HG03066 (cell line): ENCODE data around the gene IQSEC3.

Source experiments
- ATAC-seq: cut with Tn5 transposase; IDR thresholded peaks from one replicate; pipeline ENCODE4 v1.9.1; 2021; ENCODE audit warnings: low read depth; ENCODE audit not compliant: unreplicated experiment

Gene IQSEC3

DNA sequence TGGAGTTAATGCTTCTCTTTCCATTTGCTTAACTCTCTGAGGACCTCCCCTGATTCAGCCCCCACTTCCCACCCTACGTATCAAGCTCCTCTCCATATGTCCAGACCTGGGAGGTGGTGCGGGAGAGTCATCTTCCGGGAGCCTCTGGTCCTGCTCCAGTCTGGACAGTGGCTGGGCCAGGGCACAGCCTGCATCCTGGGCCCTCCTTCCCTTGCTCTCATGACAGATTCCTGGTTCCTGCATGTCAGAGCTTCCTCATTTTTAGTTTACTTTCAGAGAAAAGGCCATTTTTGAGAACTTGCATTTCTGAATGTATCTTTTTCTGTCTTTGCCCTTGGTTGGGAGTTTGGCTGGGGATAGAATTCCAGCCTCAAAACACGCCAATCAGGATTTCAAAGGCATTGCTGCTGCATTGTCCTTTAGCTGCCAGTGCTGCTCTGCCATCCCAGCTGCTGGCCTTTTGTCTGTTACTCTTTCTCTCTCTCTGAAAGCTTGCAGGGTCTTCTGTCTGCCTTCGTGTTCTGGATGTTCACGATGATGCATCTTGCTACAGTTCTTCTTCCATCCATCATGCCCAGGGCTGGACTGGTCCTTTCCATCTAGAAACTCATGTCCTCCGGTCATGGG, 92.7 kb downstream of the IQSEC3 start:
- no peak for ATAC-seq

DNA sequence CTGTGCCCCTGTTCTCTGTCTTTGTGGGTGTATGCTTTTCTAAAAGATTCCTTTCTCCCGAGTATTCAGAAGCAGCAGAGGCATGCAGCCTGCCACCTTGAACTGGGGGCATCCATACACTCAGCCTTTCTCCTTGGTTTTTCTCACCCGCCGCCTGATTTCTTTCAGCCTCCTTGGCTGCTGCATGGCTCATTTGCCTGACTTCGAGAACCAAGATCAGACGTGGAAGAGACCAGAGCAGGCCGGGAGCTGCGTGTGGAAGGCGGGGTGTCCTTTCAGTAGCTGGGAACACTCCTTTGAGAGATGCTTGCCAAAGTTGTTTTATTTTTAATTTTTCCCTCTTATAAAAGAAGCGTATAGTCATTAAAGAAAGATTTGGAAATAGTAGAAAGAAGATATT, 94.3 kb downstream of the IQSEC3 start:
- ATAC-seq: no peak

DNA sequence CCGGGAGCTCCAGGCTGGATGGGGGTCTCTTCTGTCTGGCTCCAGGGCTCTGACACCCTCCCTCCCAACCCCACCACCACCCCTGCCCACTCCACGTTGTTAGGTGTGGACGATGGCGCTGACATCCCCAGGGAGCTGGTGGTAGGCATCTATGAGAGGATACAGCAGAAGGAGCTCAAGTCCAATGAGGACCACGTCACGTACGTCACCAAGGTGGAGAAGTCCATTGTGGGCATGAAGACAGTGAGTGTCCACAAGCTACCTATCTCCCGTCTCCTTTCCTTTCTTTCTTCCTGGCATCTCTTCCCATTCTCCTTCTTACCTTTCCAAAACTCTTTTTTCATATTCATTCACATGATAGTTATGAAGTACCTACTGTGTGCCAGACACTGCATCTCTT, 95.3 kb downstream of the IQSEC3 start:
- ATAC-seq: no peak

DNA sequence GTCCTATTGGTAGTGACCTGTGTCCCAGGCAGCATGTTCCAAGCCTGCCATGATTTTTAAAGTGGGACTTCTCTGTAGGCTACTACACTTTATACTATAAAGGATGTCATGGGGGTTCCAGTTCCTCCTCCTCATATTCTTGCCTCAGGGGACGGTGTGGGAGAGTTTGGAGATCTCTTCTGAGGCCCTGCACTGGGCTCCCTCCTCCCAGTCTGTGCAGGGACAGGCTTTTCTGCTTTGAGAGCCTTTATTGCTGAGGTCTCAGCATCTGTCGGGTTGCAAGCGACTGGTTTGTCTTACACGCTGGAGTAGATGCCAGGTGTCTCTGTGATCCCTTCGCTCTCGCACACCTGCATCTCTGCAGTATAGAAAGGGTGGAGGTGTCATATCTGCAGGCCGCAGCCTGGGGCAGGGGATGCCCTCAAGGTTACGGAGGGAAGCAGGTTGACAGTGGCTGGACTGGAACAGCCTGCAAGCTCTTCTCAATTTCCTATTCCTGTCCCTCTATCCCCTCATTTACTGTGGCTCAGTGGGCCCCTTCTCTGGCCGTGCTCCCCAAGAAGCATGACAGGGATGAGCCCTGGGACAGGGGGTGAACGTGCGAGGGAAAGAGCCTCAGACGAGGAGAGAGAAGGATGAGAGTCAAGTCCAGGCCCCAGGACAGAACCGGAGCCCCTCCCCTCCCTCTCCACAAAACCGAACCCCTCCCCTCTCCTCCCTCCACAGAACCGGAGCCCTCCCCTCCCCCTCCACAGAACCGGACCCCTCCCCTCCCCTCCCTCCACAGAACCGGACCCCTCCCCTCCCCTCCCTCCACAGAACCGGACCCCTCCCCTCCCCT, 96.1 kb downstream of the IQSEC3 start:
- ATAC-seq: no peak

DNA sequence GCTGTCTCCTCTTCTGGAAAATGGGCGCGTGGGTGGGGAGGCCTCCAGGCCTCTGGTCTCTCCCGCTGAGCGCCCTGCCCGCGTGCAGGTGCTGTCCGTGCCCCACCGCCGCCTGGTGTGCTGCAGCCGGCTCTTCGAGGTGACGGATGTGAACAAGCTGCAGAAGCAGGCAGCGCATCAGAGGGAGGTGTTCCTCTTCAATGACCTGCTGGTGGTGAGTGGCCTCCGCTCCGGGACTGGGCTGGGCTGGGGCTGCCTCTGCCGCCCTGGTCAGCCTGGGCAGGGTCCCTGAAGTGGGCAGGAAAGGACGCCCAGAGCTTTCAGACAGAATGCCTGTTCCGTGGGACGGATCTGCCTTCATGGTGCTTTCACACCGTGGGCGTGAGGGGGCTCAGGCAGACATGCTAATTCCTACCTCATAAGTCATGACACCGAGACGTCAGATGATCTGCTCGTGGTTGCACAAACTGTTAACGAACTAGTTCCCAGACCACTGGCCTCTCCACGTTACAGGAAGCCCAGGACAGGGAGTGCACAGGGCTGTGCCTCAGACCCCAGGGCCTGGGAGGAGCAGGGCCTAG, 96.9 kb downstream of the IQSEC3 start:
- no peak for ATAC-seq

DNA sequence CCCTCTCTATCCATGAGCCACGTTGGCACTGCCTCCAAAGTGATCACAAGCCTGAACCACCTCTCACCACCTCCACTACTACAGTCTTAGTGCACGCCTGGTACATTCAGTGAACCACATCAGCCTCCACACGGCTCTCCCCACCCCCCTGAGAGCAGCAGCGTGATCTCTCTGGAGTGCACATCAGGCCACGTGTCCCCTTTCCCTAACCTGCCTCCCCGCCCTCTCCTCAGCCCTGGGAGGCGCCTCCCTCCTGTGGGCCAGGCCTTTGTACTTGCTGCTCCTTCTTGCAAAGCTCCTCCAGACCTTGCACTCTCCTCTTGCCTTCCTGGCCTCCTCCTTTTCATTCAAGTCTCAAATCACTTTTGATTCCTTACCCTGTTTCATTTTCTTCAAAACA, 97.6 kb downstream of the IQSEC3 start:
- no peak for ATAC-seq

DNA sequence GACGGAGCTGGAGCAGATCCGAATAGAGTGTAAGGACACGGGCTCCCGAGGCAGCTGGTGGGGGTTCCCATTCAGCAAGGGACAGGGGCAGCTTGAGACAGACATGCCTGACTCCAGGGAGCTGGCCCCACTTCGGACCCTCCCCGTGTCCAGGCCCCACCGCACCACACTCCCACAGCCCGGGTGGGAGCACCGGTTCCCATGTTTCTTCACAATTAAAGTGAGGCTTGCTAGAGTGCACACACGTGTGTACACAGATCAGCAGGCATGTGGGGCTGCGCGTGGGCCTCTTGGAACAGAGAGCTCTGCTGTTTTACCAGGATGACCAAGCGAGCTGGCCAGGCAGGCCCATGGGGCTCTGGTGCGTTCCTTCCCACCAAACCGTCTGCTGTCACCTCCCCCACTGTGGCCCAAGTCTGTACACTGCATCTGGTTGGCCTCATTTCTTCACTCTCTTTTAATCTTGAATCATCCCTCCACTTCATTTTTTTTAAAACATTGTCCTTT, 99.3 kb downstream of the IQSEC3 start:
- no peak for ATAC-seq

DNA sequence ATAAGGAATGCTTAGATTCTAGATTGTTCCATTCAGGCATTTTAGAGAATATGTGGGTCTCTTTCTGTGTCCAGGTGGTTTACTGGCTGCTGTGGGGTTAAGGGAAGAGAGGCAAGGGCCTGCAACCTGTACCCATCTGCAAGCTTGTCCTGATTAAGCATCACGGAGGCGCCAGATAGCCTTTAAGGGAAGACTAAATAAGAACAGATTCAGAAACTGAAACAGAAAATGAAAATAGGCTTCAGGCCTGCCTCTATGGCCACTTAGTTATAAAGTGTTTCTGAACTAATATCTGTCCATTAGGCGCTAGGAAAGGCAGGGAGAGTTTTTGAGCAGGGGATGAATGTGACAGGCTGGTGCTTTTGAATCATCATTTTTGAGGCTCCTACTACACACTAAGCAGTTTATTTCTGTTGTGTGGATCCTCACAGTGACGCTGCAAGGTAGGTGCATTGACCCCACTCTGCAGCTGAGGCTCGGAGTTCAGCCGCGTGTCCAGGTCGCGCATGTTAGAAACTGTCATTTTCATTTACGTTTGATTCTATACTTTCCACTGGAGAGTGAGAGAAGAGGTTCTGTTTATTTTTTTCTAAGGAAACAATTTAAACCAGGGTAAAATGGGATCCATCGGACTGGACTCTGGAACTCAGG, 100.0 kb downstream of the IQSEC3 start:
- ATAC-seq: no peak

DNA sequence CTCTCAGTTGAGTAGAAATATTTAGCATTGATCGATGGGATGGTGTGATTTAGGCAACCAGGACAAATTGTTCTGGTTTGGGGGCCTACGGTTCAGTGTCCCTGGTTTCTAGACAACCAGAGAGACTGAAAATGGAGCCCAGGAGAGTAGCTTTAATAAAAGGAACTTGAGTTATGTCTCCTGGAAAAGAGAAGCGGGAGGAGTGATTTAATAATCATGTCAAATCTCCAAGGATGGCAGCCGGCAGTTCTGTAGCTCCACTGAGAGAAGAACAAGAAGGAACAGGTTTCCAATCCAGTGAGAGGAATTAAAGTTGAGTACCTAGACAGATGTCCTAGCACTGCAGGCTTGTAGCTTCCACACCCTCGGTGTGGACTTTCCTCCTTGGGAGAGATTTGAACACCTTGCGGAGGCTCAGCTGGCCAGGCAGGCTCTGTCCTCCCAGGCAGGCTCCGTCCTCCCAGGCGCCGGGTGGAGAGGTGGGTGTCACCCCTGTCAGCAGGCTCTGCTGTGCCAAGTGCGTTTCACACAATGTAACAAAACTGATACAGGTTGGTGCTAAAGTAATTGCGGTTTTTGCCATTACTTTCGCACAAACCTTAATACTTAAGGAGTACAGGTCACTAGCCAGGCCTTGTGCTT, 101.5 kb downstream of the IQSEC3 start:
- no peak for ATAC-seq

DNA sequence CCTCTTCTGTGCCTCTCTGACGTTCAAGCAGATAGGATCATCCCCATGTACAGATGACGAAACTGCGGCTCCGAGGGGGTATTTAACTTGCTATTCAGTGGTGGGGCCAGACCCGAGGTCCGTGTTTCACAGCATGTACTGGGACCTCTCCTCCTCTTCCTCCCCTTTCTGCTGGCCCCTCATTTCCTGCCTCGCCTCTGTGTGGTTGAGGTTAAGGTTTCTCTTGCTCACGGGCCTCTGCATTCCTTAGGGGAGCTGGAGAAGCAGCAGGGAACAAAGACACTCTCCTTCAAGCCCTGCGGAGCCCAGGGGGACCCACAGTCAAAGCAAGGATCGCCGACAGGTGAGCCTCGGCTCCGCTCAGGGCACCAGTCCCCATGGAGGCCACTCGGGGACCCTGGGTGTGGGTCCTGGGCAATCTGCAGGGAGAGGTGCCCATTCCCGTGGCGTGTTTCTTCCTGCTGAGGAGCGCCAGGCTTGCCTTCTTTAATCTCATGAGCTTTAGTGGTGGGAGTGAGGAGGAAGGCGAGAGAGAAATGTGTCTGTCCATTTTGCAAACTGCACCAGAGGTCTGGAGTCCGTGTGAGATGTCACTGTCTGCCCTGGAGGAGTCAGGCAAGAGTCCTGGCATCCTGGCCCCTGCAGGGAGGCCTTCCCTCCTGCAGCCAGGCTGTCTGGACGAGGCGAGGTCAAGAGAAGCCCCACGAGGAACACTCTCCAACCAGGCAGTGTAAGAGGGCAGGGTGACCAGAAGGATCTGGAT, 102.4 kb downstream of the IQSEC3 start:
- ATAC-seq: no peak

DNA sequence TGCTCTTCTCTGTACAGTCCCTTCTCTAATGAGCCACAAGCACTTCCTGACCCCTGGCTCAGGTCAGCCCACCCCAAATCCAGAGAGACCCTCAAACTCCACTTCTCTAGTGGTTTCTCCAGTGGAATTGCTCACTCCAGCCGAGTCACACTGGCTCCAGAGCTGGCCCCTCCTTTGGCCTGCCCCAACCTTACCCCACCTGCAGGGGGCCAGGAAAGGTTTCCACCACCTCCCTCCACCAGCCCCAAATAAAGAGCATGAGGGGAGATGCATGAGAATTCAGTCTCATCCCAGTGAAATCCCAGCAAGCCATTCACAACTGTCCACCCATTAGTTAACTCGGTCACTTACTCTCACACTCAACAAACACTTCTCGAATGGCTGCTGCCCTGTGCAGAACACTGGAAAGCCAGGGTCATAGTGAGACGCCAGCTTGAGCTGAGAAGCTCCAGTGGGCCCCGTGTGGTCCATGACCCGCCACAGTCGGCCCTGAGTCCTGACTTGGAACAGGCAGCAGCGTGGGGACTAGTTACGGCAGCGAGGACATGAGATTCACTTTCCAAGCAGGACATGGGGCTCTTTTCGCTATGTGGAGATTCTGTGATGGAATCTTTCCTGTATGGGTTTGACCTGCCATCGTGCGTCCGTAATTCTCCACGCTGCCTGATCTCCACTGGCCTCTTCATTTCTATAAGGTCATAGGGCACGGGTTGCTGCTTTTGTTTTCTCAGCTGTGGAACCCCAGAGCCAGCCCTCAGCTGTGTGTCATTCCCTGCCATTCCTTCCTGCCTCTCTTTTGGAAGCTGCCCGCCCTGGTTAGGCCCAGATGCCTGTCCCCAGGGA, 103.2 kb downstream of the IQSEC3 start:
- ATAC-seq: no peak

DNA sequence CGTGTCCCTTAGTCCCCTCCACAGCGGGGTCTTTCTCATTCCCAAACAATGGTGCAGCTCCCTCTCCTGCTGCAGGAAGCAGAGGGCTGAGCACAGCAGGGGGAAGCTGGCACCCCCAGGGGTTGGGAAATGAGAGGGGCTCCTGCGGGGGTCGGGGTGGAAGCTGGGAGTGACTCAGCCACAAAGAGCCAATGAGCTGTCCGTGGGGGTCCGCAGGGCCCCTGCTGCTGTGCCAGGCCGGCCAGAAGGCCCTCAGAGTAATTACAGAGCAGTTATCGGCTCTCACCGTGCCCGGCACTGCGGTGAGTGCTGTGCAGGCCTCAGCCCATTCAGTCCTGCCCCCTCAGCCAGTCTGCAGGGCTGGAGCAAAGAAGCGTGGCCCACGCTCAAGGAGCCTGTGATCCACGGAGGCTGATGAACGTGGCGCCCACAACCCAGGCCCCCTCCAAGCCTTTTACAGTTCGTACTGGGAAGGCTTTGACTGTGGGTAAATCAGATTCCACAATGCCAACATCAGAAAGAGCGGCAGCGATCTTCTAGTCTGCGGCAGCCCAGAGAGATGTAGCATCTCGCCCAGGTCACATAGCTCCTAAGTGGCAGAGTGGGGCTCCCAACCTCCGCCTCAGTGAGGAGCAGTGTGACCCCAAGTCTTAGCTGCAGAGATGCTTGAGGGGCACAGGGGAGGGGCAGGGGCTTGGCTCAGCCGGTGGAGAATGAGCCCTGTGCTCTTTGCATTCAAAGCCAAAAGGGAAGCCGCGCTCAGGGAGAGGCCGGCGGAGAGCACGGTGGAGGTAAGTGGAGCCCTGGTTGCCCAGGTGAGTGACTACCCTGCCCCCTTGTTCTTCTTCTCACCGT, 104.0 kb downstream of the IQSEC3 start:
- ATAC-seq: no peak

DNA sequence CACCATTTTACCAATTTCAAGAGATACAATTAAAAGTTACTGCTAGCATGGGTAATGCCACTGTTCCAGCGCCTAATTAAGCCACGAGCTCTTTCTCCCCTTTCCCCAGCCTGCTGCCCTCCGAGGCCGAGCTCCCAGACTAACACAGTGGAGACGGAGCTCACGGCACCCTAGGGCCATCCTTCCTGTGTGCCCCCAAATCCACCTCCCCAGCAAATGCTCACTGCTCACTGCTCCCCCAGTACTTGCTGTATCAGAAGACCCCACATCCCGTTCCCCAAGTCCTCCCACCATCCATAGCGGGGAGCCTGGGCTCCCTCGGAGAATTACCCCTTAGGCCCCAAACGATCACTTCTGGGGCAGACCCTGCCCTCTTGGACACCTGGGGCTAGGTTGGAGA, 104.7 kb downstream of the IQSEC3 start:
- ATAC-seq: no peak

DNA sequence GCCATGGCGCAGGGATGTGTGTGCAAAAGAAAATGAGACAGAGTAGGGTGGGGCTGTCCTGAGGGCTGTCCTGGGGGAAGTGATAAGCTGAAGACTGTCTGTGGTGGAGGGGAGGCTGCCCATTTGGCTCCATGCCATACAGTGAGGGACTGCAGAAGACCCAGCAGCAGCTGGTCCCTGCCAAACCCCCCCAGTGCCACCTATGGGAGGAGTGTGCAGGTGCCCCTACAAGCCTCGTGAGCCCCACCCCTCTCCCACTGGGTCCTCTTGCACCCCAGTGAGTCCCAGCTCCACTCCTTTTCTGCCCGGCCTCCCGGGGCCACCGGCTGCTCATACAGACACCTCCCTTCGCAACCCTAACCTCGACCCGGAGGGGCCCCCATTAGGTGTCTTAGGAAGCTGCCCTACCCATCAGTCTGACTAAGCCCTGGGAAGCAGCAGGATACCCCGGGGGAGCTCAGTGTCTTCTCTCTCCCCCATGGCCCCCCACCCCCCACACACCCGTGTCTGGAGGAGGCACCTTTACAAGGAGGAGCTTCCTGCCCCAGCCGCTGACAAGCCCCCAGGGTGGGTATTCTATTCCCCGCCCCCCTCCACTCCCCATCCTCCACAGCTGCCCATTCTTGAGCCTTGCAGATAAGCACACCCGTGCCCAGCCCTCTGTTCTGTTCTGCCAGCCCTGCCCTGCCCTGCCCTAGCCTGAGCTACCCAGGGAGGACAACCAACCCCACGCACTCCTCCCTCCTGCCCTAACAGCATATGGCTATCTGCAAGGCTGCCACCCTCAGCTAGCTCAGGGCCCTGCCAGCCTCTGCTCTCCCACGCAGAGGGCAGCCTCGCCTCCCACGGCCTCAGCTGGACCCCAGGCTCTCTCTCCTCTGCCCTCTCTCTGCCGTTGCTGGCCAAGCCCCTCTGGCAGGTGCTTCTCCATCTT, 105.4 kb downstream of the IQSEC3 start:
- ATAC-seq: no peak

DNA sequence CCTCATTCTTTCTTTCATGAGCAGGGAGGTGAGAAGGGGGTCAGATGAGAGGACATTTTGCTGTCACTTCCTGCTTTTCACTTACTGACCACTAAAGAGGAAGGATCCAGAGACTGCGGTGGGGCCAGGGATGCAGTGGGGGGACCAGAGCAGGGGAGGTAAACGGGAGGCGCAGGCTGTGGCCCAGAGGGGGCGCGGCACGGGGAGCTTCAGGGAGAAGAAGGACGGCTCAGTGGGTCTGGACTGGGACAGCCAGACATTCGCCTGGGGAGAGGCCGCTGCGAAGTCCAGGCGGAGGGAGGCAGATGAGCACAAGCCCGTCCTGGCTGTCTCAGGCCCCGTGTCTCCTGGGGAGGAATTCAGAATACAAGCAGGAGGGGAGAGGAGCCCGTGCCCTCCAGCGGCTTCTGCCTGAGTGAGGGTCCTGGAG, 106.2 kb downstream of the IQSEC3 start:
- no peak for ATAC-seq

DNA sequence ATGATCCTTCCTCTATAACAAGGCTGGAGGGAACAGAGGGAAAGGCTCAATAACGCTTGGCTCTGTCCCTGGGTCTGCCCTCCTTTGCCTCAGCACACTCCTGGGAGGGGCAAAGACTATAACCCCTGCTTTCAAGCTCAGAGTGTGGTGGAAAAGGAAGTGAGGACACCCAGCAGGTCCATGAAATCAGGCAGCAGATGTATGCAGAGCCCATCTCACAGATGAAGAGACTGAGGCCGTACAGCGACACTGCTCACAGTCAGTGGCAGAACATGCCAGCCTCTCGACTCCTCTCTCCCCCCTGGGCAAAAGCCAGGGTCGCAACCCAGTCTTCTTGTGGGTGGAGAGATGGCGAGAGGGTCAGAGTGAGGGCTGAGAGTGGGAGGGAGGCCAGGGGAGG, 107.6 kb downstream of the IQSEC3 start:
- no peak for ATAC-seq

DNA sequence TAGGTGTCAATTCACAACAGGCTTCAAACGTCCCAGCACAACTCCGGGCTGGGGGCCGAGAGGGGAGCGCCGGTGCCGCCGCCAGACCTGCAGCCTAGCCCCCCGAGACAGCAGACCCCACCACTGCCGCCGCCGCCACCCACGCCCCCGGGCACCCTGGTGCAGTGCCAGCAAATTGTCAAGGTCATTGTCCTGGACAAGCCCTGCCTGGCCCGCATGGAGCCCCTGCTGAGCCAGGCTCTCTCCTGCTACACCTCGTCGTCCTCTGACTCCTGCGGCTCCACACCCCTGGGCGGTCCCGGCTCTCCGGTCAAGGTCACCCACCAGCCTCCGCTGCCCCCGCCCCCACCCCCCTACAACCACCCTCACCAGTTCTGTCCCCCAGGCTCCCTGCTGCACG, 108.0 kb downstream of the IQSEC3 start:
- ATAC-seq: no peak
